ENCODE data around the gene EEA1. TPM values are rescaled to one million over a fixed set of nuclear protein-coding genes. Genes with fewer than 3 reads are reported as not detected.

Gene EEA1
- total RNA-seq, 1 experiment from 2014 or later, result 14.9 TPM

DNA sequence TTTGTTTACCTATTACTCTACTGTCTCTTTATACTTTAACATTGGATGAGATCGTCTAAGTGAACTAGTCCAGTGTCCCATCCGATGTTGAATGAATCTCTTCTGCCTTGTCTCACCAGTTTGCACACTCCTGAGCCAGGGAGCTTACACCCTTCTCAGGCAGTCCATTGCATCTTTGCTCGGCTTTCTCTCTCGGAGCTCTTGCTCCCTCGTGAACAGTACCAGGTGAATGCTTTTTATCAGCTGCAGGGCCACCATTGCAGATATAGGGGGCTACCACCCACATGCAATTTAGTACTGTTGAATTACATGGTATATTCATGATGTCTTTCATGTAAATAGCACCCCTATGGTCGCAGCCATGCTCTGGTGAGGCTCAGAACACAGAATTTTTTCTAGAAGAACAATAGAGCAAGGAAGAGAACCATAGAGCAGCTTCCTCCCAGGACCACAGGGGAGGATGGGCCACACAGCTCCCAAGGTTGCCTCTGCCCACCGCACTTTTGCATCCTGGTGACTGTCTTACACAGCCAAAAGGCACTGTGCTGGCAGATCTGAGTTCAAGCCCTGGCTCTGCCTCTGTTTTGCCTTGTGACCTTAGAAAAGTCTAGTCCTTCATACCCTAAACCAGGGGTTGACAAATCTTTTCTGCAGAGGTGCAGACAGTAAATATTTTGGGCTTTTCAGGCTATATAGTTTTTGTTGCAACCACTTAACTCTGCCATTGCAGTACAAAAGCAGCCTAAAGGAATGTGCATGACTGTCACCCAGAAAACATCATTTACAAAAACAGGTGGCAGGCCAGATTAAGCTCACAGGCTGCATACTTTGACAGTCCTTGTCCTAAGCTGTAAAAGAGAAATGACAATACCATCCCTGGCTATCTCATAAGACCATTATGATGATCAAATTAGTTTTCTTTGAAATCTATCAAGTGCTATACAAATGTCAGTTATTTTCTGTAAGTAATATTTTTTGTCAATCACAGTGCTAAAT lies 190.9 kb downstream of the EEA1 start:
- Histone ChIP-seq H2AFZ (ENCODE audit: low read length) (no peak overlapping the region), H3K23ac (ENCODE audit: insufficient read length, low read depth, low read length) (no peak overlapping the region), H4K8ac (replicated peaks; ENCODE audit: insufficient read length, low read depth, low read length) (no peak overlapping the region), H3K23me2 (ENCODE audit: insufficient read length, low read depth, low read length, poor library complexity, severe bottlenecking) (no peaks in the 10 kb centered on the region), H2BK5ac (ENCODE audit: insufficient read length, low read length) (no peak overlapping the region), H3K9me3 (ENCODE audit: control insufficient read depth, low read depth, low read length) (no peaks in the 10 kb centered on the region), H2BK20ac (ENCODE audit: low read depth, low read length, poor library complexity, severe bottlenecking) (no peak overlapping the region), H4K20me1 (ENCODE audit: control insufficient read depth, insufficient read depth, insufficient read length) (no peaks in the 10 kb centered on the region), H3K18ac (ENCODE audit: insufficient read length, low read depth, low read length) (no peak overlapping the region), H3K79me2 (ENCODE audit: insufficient read depth, low read length) (no peaks in the 10 kb centered on the region), H3K27ac (ENCODE audit: insufficient read length, low read depth, low read length) (no peak overlapping the region), H3K79me1 (ENCODE audit: insufficient read depth, low read depth, low read length, poor library complexity, severe bottlenecking) (no peaks in the 10 kb centered on the region), H2BK12ac (ENCODE audit: insufficient read length, low read depth, low read length) (no peak overlapping the region), H3K4me1 (ENCODE audit: insufficient read depth, low read length) (no peaks in the 10 kb centered on the region; the same call in 1 of the 2 replicates), H3K4me2 (ENCODE audit: insufficient read depth, insufficient read length, low read length) (no peak overlapping the region), H3K27me3 (ENCODE audit: insufficient read depth, low read length) (no peaks in the 10 kb centered on the region), H2BK15ac (ENCODE audit: low read depth, low read length) (no peak overlapping the region), H3K56ac (ENCODE audit: insufficient read length, low read depth, low read length) (no peak overlapping the region), H2AK5ac (ENCODE audit: insufficient read length, low read length) (no peak overlapping the region), H4K91ac (ENCODE audit: insufficient read length, low read depth, low read length) (no peak overlapping the region), H2BK120ac (ENCODE audit: low read depth, low read length, poor library complexity, severe bottlenecking) (no peak overlapping the region), H3T11ph (ENCODE audit: low read length) (no peak overlapping the region), H3K4ac (ENCODE audit: low read depth, low read length) (no peak overlapping the region), H3K14ac (ENCODE audit: insufficient read depth, low read length) (no peak overlapping the region), H3K9ac (ENCODE audit: extremely low read depth, insufficient read length, low read length) (no peak overlapping the region), H4K5ac (ENCODE audit: insufficient read length, low read depth, low read length) (no peak overlapping the region)
- Mint-ChIP-seq H3K9me3 (no peaks in the 10 kb centered on the region), H3K36me3 (ENCODE audit: insufficient read depth in 1 of 3, low read depth in 3 of 3) (no peaks in the 10 kb centered on the region), H3K27ac (no peak overlapping the region), H3K27me3 (ENCODE audit: low read depth) (no peaks in the 10 kb centered on the region), H3K4me1 (peaks cover 0 to 4% of the 10 kb centered on the region in 2 experiments; a peak in 3 of 4 replicates), H3K4me3 (no peak overlapping the region)
- DNase-seq, result no peak
- no CpG with 5 or more reads among the region's 7 CpGs for WGBS (ENCODE audit: extremely low coverage, insufficient read length, low lambda C conversion rate)
- TF ChIP-seq, protein P1, sequence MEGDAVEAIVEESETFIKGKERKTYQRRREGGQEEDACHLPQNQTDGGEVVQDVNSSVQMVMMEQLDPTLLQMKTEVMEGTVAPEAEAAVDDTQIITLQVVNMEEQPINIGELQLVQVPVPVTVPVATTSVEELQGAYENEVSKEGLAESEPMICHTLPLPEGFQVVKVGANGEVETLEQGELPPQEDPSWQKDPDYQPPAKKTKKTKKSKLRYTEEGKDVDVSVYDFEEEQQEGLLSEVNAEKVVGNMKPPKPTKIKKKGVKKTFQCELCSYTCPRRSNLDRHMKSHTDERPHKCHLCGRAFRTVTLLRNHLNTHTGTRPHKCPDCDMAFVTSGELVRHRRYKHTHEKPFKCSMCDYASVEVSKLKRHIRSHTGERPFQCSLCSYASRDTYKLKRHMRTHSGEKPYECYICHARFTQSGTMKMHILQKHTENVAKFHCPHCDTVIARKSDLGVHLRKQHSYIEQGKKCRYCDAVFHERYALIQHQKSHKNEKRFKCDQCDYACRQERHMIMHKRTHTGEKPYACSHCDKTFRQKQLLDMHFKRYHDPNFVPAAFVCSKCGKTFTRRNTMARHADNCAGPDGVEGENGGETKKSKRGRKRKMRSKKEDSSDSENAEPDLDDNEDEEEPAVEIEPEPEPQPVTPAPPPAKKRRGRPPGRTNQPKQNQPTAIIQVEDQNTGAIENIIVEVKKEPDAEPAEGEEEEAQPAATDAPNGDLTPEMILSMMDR (conservative IDR thresholded peaks at IDR 0.05), result no peak

All from H9 (cell line).